Type B pancreatic cell (in vitro differentiated cells): Measurements from ENCODE around the gene PPFIBP2. TPM values are rescaled to one million over a fixed set of nuclear protein-coding genes. Genes with fewer than 3 reads are reported as not detected.

Experiments used
- DNase-seq: peaks from one replicate; pipeline ENCODE4 v3.0.0; 2021; ENCODE audit warnings: mixed read lengths; ENCODE audit not compliant: unreplicated experiment; ENCODE audit errors: extremely low spot score
- H3K27ac Mint-ChIP-seq: 2 replicates; pipeline ENCODE4 v1.8.0; 2021; ENCODE audit warnings: mild to moderate bottlenecking, mixed read lengths
- H3K27me3 Mint-ChIP-seq: 2 replicates; pipeline ENCODE4 v1.8.0; 2021; ENCODE audit warnings: mixed read lengths
- H3K36me3 Mint-ChIP-seq: 2 replicates; pipeline ENCODE4 v1.8.0; 2021; ENCODE audit warnings: mixed read lengths
- H3K4me1 Mint-ChIP-seq: one replicate; pipeline ENCODE4 v1.8.0; 2021; ENCODE audit warnings: mixed read lengths; ENCODE audit not compliant: unreplicated experiment
- H3K4me3 Mint-ChIP-seq: 2 replicates; pipeline ENCODE4 v1.8.0; 2021; ENCODE audit warnings: mild to moderate bottlenecking, mixed read lengths
- H3K9me3 Mint-ChIP-seq: 2 replicates; pipeline ENCODE4 v1.8.0; 2021; ENCODE audit warnings: mixed read lengths
- CTCF ChIP-seq: fragments of 200-600 bp; sonication (generic); conservative IDR thresholded peaks from 2 replicates; pipeline ENCODE4 v1.5.0; 2021; ENCODE audit warnings: antibody characterized with exemption, mild to moderate bottlenecking
- total RNA-seq: library from RNA; stranded (reverse); gene quantifications from 2 replicates; pipeline ENCODE4 v1.2.1, GENCODE V29; 2021; ENCODE audit warnings: low replicate concordance

PPFIBP2 gene
- total RNA-seq, 1 donor from 2014 or later: 70.7 TPM

GRCh38 chr11:7587712-7588111 is 73.9 kb downstream of the PPFIBP2 start:
- peaks cover 37% of the 10 kb centered on the region for H3K36me3 Mint-ChIP-seq
- no peaks in the 10 kb centered on the region for H3K27me3 Mint-ChIP-seq
- no peak for TF ChIP-seq CTCF
- peak overlapping the region; percentile 31 for H3K27ac Mint-ChIP-seq
- H3K4me3 Mint-ChIP-seq: no peak overlapping the region
- DNase-seq: no peak
- H3K4me1 Mint-ChIP-seq: peaks cover 25% of the 10 kb centered on the region
- peaks cover 4% of the 10 kb centered on the region for H3K9me3 Mint-ChIP-seq

GRCh38 chr11:7589861-7590260 is 76.1 kb downstream of the PPFIBP2 start:
- Mint-ChIP-seq H3K27me3 (no peaks in the 10 kb centered on the region), H3K27ac (no peak overlapping the region)

GRCh38 chr11:7590529-7590928 is 76.7 kb downstream of the PPFIBP2 start:
- H3K27me3 Mint-ChIP-seq: no peaks in the 10 kb centered on the region
- peaks cover 28% of the 10 kb centered on the region for H3K4me1 Mint-ChIP-seq
- no peak for TF ChIP-seq CTCF

More at GRCh38 chr11:7589861-7590260, 76.1 kb downstream of the PPFIBP2 start:
- no peak for TF ChIP-seq CTCF
- H3K4me3 Mint-ChIP-seq: no peak overlapping the region
- H3K36me3 Mint-ChIP-seq: peaks cover 32% of the 10 kb centered on the region
- no peak for DNase-seq
- H3K4me1 Mint-ChIP-seq: peaks cover 22% of the 10 kb centered on the region
- peaks cover 4% of the 10 kb centered on the region for H3K9me3 Mint-ChIP-seq

GRCh38 chr11:7591107-7591894 is 77.5 kb downstream of the PPFIBP2 start:
- Mint-ChIP-seq H3K4me3 (no peak overlapping the region), H3K4me1 (peaks cover 36% of the 10 kb centered on the region), H3K9me3 (peaks cover 4% of the 10 kb centered on the region), H3K36me3 (peaks cover 25% of the 10 kb centered on the region), H3K27ac (no peak overlapping the region), H3K27me3 (no peaks in the 10 kb centered on the region)
- DNase-seq: no peak
- TF ChIP-seq CTCF: no peak

More at GRCh38 chr11:7590529-7590928, 76.7 kb downstream of the PPFIBP2 start:
- no peak for DNase-seq
- Mint-ChIP-seq H3K4me3 (no peak overlapping the region), H3K36me3 (peaks cover 25% of the 10 kb centered on the region), H3K9me3 (peaks cover 4% of the 10 kb centered on the region), H3K27ac (no peak overlapping the region)

- Mint-ChIP-seq H3K4me1 (peaks cover 38% of the 10 kb centered on the region), H3K27me3 (no peaks in the 10 kb centered on the region), H3K4me3 (no peak overlapping the region), H3K9me3 (peaks cover 4% of the 10 kb centered on the region), H3K27ac (no peak overlapping the region), H3K36me3 (peaks cover 23% of the 10 kb centered on the region)
- DNase-seq: no peak
- no peak for TF ChIP-seq CTCF
These were observed 78.2 kb downstream of the PPFIBP2 start for GRCh38 chr11:7591987-7592386.
